T-helper 9 cell (primary cell): ENCODE data around the gene TXNDC16.
"Not testable (repeated sequence)": the region's sequence is repeated elsewhere in the genome, so short reads cannot be mapped to it uniquely, and the experiment has no call there.

ENCODE experiments used
- DNase-seq: peaks from one replicate; pipeline ENCODE4 v3.0.0-alpha.2; 2020

TXNDC16 gene

DNA sequence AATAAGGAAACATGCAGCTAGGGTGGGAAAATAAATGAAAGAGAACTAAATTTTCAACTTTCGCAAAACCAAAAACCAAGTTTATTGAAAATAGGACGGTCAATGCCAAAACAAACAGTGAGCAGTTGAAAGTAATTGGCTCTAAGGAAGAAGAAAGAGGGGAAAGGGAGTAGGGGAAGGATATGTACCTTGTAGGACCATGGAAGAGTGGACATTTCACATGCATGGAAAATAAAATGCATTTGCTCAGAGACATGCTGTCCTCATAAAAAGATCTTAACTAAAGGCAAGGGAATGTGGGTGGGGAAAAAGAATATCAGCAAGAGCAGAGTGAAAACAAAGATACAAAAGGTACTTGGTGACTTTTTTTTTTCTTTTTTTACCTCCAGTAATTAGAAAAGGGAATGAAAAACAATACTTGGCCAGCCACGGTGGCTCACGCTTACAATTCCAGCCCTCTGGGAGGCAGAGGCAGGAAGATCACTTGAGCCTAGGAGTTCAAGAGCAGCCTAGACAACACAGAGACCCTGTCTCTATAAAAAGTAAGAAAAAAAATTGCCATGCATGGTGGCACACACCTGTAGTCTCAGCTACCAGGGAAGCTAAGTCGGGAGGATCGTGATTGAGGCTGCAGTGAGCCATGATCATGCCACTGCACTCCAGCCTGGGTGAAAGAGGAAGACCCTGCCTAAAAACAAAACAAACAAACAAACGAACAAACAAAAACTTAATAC, 6.6 kb downstream of the TXNDC16 start:
- no peak for DNase-seq

- no peak for DNase-seq
These were observed 13.7 kb downstream of the TXNDC16 start for GRCh38 chr14:52538623-52539022.

DNA sequence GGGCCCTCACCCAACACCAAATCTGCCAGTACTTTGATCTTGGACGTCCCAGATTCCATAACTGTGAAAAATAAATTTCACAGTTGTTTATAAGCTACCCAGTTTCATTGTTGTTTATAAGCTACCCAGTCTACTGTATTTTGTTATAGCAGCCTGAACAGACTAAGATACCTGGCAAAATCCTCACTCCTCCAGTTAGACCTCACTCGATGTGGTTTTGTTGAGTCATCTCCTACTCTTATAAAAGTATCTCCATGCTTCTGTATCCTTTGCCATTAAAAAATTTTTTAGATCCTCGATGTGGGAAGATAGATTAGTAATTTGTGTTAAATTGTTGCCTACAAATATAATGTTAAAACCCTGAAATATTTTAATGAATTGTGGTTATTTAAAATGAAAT, 16.0 kb downstream of the TXNDC16 start:
- no peak for DNase-seq

- DNase-seq: no peak
These were observed 20.8 kb downstream of the TXNDC16 start for GRCh38 chr14:52531481-52531880.

- DNase-seq: no peak
These were observed 25.3 kb downstream of the TXNDC16 start for GRCh38 chr14:52527052-52527451.

DNA sequence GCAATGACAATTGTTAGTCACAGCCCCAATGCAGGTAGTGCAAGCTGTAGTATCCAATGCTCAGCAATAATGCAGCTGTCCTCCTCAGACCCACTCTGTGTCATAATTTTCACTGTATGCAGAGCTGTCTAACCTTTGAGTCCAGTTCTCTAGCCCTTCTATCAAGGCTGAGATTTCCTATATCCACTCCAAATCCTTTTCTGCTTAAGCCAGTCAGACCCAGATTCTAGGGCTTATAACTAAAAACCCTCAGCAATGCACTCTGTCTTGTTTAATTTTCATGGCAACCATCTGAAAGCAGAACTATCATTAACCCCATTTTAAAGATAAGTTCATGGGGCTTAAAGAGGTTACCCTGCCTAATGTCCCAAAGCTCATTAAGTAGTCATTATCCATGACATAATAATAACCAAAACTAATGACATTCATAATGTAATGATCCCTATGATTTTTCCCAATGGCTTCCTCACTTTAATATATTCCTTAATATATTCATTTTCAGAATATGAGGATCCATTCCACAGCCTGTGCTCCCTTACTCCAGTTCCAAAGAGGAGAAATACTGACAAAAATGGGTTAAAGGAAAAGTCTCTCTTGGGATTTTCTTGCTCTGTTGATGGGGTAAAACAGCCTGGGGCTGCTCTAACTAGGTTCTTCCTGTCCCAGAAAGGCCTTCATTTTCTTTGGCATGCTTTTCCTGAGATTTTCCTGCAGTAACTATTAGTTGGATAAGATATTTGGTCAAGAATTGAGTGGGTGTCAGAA, 29.5 kb downstream of the TXNDC16 start:
- DNase-seq: no peak

DNA sequence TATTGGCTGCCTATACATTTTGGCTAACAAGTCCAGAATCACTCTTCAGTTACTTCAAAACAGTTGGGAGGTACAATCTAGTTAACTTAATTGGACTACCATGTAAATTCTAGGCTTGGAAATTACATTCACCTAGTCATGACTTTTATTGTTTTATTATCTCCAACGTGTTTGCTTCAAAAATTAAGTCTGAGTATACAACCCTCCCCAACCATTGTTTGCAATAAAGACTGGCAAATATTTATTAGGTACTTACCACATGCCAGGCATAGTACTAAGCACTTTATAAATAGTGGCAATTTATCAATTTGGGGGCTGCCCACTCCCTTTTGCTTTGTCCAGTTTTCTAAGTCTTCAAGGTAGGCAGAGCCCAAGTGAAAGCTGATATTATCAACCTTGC, 30.3 kb downstream of the TXNDC16 start:
- DNase-seq: no peak

DNA sequence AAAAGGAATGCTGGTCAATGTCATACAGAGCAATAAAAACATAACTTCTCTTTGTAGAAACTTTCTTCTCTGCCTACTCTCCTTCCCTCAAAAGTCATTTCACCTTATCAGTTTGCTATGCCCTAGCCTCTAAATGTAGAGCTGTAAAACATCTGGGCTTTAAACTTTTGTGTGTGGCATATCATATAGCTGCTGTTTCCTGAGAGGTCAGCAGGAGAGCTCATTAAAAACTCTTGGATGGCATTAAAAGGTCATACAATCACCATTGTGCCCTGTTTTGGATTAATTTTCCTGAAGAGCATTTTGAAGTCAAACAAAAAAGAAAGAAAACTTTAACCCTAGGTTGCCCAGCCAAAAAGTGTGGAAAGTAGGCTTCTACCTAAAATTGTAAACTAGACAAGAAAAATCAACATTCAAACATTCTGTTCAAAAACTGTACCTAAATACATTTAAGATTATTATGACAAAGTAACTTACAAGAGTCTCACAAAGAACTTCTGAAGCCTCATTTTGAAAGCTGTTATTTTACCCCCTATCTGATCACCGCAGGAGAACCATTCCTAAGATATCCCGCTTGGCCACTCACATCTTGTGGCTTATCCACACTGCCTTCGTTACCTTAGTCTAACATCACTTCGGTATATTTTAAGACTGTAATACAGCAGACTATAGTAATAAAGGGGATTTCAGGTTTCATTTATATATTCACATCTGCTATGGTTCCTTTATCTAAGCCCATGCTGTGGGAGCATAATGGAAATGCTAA, 38.1 kb downstream of the TXNDC16 start:
- DNase-seq: no peak

DNA sequence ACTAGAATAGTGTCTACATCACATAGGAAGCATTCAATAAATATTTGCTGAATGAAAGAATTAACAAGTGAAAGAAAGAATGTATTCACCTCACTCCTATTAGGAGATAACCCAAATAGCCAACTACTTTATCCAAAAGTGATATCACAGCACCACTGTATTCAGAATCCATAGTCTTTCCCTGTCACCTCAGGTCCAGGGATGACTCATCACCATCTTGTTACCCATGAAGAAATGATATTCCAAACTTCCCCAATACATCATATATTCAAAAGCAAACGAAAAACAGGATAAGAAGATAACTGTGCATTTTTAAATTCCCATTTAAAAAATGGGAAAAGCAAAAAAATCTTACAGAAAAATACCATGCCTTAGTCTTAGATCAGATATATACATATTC, 39.1 kb downstream of the TXNDC16 start:
- DNase-seq: no peak

GRCh38 chr14:52494444-52494843, 57.9 kb downstream of the TXNDC16 start:
- no peak for DNase-seq

- DNase-seq: no peak
These were observed 66.8 kb downstream of the TXNDC16 start for GRCh38 chr14:52485350-52485960.

DNA sequence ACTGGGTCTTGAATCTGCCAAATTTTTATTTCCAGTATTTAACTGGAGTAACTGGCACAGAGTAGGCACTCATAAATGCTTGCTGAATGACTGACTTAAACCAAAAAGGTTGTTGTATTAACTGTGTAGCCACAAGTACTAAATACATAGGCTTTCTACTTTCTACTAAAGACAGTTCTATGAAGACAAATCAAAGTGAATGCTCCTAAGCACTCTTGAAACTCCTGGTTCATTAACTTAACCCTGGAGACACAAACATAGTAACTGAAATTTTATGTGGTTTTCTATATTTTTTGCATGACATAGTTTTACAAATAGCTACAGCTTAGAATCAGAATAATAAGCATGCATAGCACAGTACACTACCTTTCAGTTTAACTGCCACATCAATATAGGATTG, 70.4 kb downstream of the TXNDC16 start:
- no peak for DNase-seq

DNA sequence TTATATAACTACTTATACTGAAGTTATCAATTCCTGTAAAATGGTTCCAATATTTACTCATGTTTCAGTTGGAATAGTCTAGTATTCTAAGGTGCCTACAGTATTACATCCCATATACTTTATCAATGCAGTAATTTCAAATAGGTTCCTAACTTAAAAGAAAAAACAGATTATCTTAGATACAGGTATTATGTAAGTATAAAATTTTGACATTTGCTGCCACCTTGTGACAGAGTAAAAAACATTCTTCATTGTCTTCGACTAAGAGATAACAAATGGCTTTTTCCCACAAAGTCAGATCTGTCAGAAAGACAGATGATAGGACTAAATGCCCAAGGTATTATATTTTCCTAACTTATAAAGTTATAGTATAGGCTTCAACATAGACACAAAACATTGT, 78.7 kb downstream of the TXNDC16 start:
- no peak for DNase-seq

GRCh38 chr14:52472728-52473127, 79.6 kb downstream of the TXNDC16 start:
- no peak for DNase-seq

DNA sequence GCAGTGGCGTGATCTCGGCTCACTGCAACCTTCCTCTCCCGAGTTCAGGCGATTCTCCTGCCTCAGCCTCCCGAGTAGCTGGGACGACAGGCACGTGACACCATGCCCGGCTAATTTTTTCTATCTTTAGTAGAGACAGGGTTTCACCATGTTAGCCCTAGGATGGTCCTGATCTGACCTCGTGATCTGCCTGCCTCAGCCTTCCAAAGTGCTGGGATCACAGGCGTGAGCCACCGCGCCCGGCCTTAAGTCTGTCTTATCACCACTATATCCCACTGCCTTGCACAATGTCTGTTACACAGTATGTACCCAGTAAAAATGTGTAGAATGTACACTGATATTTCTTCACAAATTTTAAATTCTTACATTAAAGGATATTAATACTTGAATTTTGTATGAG, 80.1 kb downstream of the TXNDC16 start:
- DNase-seq: not testable (repeated sequence)

DNA sequence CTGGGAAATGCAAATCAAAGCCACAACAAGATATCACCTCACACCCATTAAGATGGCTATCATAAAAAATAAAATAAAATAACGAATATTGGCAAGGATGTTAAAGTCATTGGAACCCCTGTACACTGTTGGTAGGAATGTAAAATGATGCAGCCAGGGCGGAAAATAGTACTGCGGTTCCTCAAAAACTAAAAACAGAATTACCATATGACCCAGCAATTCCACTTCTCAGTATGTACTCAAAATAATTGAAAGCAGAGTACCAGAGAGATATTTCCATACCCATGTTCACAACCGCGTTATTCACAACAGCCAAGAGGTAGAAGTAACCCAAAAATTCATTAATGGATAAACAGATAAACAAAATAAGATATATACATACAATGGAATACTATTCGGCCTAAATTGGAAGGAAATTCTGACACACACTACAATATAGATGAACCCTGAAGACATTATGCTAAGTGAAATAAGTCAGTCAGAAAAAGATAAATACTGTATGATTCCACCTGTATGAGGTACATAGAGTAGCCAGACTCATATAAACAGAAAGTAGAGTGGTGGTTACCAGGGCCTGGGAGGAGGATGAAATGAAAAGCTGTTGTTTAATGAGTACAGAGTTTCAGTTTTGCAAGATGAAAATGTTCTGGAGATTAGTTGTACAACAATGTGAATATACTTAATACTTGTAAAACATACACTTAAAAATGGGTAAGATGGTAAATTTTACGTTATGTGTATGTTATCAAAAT, 84.6 kb downstream of the TXNDC16 start:
- no peak for DNase-seq

DNA sequence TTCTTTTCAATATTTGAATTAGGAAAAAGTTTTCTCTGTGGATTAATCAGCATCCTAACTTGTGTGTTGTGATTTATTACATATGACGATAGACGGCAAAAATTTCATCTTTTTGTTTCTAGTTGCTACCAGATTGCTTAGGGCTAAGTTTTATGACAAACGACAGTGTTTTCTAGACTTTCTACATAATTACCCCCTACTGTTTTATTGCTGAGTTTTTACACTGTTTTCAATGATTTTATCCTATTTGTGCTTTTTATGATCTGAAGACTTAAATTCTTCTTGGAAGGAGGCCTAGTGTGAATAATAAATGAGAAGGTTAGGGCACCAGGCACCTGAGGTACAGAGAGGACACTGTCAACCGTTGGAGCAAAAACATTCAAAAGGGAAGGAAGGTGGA, 88.1 kb downstream of the TXNDC16 start:
- no peak for DNase-seq

DNA sequence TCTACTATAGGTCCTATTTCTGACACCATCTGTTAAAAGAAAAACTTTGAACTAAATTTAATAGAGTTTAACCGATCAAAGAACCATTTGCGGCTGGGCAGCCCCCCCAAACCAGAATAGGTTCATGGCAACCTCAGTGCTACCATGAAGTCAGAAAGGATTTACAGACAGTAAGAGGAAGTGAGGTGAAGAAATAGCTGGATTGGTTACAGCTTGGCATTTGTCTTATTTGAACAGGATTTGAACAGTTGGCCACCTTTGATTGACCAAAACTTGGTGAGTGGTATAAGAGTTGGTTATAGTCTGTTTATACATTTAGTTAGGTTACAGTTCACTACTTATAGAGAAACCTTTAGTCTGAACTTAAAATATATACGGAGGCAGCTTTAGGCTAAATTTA, 88.9 kb downstream of the TXNDC16 start:
- DNase-seq: no peak

- DNase-seq: no peak
These were observed 90.6 kb downstream of the TXNDC16 start for GRCh38 chr14:52461721-52462120.

- no peak for DNase-seq
These were observed 93.6 kb downstream of the TXNDC16 start for GRCh38 chr14:52458721-52459085.

GRCh38 chr14:52457411-52457810, 94.9 kb downstream of the TXNDC16 start:
- no peak for DNase-seq

DNA sequence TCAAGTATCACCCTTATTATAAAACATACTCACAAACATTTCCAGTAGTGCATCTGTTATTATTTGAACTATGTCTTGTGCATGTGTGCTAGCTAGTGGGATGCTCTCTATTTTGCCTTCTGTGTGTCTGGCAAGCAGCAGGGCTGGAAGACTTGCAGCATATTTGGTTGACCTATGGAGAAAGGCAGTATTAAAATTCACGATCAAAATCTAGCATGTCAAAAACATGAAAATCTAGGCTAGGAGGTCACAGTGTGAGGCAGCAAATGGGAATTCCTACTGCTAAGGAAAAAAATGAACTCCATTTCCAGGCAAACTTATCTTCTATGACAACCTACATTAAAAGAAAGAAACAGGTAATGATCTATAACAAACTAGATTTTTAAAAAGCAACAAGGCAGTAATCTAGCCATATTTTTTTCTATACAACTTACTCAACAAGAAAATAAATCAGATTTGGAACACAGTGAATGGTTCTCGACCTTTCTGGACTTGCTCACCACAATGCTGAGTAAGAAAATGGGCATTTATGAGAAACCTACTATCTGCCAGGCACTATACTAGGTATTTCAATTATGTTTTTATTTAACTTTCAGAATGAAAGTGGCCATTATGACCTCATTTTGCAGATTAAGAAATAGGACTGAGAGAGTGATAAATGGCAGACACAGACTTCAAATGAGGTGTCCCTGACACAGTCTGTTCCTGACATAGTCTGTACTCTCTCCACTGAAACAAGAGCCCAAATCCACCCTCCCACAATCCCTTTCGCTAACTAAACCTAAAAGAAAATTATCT, 96.8 kb downstream of the TXNDC16 start:
- no peak for DNase-seq
